Measurements from ENCODE around the gene AGTR1.
"Not testable (repeated sequence)": the region's sequence is repeated elsewhere in the genome, so short reads cannot be mapped to it uniquely, and the experiment has no call there.

Gene AGTR1

GRCh38 chr3:148759430-148759829 is 61.7 kb downstream of the AGTR1 start:
- peak; percentile 48 for DNase-seq

GRCh38 chr3:148763156-148763680 is 65.5 kb downstream of the AGTR1 start:
- DNase-seq, result no peak

GRCh38 chr3:148763986-148764935 is 66.6 kb downstream of the AGTR1 start:
- DNase-seq, result no peak

GRCh38 chr3:148772361-148772760 is 74.7 kb downstream of the AGTR1 start:
- no peak for DNase-seq

- DNase-seq, result no peak
Observed at GRCh38 chr3:148772835-148773234, 75.1 kb downstream of the AGTR1 start.

- no peak for DNase-seq
Observed at GRCh38 chr3:148773805-148774204, 76.1 kb downstream of the AGTR1 start.

- DNase-seq, result no peak
Observed at GRCh38 chr3:148778926-148779325, 81.2 kb downstream of the AGTR1 start.

GRCh38 chr3:148785026-148785425 is 87.3 kb downstream of the AGTR1 start:
- peak; percentile 24 for DNase-seq

GRCh38 chr3:148786159-148786558 is 88.5 kb downstream of the AGTR1 start:
- not testable (repeated sequence) for DNase-seq

GRCh38 chr3:148789146-148789545 is 91.4 kb downstream of the AGTR1 start:
- DNase-seq, result no peak

GRCh38 chr3:148789906-148790305 is 92.2 kb downstream of the AGTR1 start:
- DNase-seq, result no peak

- no peak for DNase-seq
Observed at GRCh38 chr3:148790370-148790769, 92.7 kb downstream of the AGTR1 start.

- DNase-seq, result peak; percentile 34
Observed at GRCh38 chr3:148790851-148791735, 93.4 kb downstream of the AGTR1 start.

- peak; percentile 33 for DNase-seq
Observed at GRCh38 chr3:148791920-148792319, 94.2 kb downstream of the AGTR1 start.

- peak; percentile 79 for DNase-seq
Observed at GRCh38 chr3:148792516-148792915, 94.8 kb downstream of the AGTR1 start.
